IPS DF 6.9 (cell line): ENCODE measurements around the gene PXT1.
A peak's percentile ranks its signal among the peaks of the same experiment; 100 is the strongest.
"Not testable (repeated sequence)": the region's sequence is repeated elsewhere in the genome, so short reads cannot be mapped to it uniquely, and the experiment has no call there.

Source experiments
- DNase-seq: peaks from one replicate; pipeline ENCODE4 v3.0.0-alpha.2; 2013; ENCODE audit warnings: low read depth, low spot score
- H3K27ac ChIP-seq: one replicate; pipeline ENCODE4 v1.5.1; 2013; ENCODE audit warnings: low read length, control low read depth
- H3K27me3 ChIP-seq: 2 replicates; pipeline ENCODE4 v1.6.1; 2013; ENCODE audit warnings: mild to moderate bottlenecking, low read length; ENCODE audit not compliant: control insufficient read depth, insufficient read depth
- H3K36me3 ChIP-seq: 2 replicates; pipeline ENCODE4 v1.6.1; 2013; ENCODE audit warnings: low read length; ENCODE audit not compliant: control insufficient read depth, insufficient read depth
- H3K4me1 ChIP-seq: 2 replicates; pipeline ENCODE4 v1.6.1; 2013; ENCODE audit warnings: low read length; ENCODE audit not compliant: control insufficient read depth, insufficient read depth
- H3K4me3 ChIP-seq: 2 replicates; pipeline ENCODE4 v1.5.1; 2013; ENCODE audit warnings: mild to moderate bottlenecking, low read length
- H3K9me3 ChIP-seq: 2 replicates; pipeline ENCODE4 v1.6.1; 2013; ENCODE audit warnings: low read length, inconsistent platforms; ENCODE audit not compliant: control insufficient read depth, insufficient read depth
- WGBS: extraction: QIAGEN DNeasy Blood & Tissue Kit; methylation state at CpG from one replicate; pipeline ENCODE4 v1.1.7; 2013; ENCODE audit warnings: mixed read lengths, missing lambda C conversion rate; ENCODE audit not compliant: insufficient read length, insufficient coverage; 5-methylcytosine and 5-hydroxymethylcytosine counted together

PXT1 gene

DNA sequence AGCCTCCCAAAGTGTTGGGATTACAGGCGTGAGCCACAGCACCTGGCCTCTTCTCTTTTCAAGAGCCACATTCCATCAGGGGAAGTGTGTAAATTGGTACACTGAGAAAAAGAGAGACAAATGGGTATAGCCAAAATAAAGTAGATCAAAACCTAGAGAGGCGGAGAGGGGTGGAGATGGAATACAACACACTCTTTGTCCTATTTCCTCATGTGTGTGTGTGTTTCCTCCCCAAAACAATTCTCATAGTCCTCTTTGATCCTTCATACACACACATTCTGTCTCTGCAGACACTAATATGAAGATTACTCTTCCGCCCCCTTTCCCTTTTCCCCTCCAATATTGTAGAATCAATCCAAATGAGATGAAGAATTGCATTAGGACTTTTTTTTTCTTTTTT is 16.0 kb downstream of the PXT1 start:
- Histone ChIP-seq H3K27me3 (no peaks in the 10 kb centered on the region), H3K27ac (no peak overlapping the region), H3K9me3 (no peaks in the 10 kb centered on the region), H3K4me1 (no peaks in the 10 kb centered on the region), H3K4me3 (no peak overlapping the region), H3K36me3 (no peaks in the 10 kb centered on the region)
- no peak for DNase-seq
- WGBS = no CpG with 5 or more reads among the region's 3 CpGs

DNA sequence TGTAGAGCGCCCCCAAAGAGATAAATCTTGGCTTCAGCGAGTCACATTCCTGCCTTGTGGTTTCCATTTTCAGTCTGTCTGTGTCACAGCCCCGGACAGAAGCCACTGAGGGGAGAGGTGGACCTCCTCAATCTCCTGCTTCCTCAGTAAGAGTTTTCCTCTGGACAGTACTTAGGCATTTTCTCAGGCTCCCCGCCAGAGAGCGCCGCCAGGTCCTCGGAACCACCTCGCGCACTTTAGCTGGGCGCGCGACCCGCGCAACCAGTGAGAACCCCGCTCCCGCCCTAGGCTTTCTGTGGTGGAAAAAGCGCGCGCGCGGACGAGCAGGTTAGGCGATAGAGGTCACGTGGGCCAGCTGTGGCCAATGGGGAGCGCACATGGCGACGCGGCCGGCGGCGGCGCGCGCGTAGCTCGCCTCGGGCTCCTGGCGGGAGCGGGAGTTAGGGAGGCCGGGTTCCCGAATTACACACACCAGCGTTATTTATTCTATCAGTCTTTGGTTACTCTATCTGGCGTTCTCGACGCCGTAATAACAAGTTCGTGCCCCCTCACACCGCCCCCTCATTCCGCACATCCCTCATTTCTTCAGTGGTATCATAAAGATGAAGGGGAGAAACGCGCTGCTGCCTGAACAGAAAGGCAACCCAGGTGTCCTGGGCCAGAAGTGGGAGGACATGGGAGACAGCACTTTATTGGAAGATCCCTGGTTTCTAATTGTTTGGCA is 19.4 kb downstream of the PXT1 start:
- WGBS = no CpG with 5 or more reads among the region's 51 CpGs
- no peaks in the 10 kb centered on the region for H3K4me1 ChIP-seq
- no peak overlapping the region for H3K27ac ChIP-seq
- peak overlapping the region; percentile 50; the same call in 1 of the 2 replicates for H3K4me3 ChIP-seq
- H3K27me3 ChIP-seq = no peaks in the 10 kb centered on the region
- DNase-seq = peak; percentile 96
- no peaks in the 10 kb centered on the region for H3K36me3 ChIP-seq
- no peaks in the 10 kb centered on the region for H3K9me3 ChIP-seq

DNA sequence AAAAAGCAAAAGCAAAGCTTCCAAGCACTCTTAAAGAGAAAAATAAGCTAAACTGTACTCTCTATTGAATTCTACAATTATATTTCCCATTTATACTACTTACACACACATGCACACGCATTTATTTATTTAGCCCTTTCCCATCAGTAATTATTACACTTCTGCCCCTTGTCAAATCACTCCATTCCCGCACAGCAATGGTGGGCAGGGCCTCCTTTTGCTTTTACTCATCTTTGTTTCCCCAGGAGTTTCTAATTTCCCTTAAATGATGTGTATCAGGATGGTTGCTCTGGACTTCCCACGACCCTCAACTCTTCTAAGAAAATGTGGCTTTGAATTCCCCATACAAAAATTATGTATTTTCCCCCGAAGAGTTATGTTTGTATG is 19.9 kb downstream of the PXT1 start:
- Histone ChIP-seq H3K4me1 (no peaks in the 10 kb centered on the region), H3K9me3 (no peaks in the 10 kb centered on the region), H3K36me3 (no peaks in the 10 kb centered on the region), H3K27ac (no peak overlapping the region), H3K4me3 (no peak overlapping the region), H3K27me3 (no peaks in the 10 kb centered on the region)
- WGBS = 100% methylated on average over 1 of the region's 4 CpGs
- no peak for DNase-seq

DNA sequence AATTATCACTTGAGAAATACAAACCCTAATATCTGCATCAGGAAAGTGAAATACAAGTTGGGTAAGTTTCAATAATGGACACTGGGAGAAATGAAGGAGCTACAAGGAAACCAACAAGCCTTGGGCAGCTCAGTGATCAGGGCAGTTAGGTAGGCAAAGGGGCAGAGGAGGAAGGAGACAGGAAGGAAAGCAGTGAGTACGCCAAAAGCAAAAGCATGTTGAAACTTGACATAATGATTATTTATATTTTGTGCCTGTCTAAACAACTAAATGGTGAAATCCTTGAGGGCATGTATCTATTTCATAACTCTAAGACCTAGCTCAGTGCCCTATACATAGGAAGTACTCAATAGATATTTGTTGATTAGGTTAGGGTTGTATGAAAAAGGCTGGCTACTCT is 23.3 kb downstream of the PXT1 start:
- Histone ChIP-seq H3K4me3 (no peak overlapping the region), H3K27ac (no peak overlapping the region), H3K4me1 (no peaks in the 10 kb centered on the region), H3K9me3 (no peaks in the 10 kb centered on the region), H3K36me3 (no peaks in the 10 kb centered on the region), H3K27me3 (no peaks in the 10 kb centered on the region)
- WGBS = no CpG with 5 or more reads among the region's 1 CpG
- no peak for DNase-seq

DNA sequence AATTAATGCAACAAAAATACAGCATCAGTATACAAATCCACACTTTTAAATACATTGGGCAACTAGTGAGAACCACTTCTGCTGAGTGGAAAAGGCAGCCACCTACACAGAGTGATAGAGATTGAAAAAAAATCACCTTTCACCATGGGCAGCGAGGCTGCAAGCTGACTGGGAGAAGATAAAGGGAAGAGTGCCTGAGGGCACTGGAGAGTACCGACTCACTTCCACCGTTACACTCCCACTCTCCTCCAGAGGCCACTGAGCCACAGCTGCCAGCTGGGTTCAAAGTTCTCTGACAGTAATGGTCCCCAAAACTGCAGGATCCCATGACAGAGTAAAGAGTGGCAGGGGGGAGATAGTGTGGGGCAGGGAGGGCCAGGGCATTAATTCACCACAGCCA is 24.1 kb downstream of the PXT1 start:
- no peaks in the 10 kb centered on the region for H3K36me3 ChIP-seq
- no peaks in the 10 kb centered on the region for H3K9me3 ChIP-seq
- no peaks in the 10 kb centered on the region for H3K4me1 ChIP-seq
- H3K27ac ChIP-seq = no peak overlapping the region
- DNase-seq = no peak
- no CpG with 5 or more reads among the region's 3 CpGs for WGBS
- H3K4me3 ChIP-seq = no peak overlapping the region
- H3K27me3 ChIP-seq = no peaks in the 10 kb centered on the region

DNA sequence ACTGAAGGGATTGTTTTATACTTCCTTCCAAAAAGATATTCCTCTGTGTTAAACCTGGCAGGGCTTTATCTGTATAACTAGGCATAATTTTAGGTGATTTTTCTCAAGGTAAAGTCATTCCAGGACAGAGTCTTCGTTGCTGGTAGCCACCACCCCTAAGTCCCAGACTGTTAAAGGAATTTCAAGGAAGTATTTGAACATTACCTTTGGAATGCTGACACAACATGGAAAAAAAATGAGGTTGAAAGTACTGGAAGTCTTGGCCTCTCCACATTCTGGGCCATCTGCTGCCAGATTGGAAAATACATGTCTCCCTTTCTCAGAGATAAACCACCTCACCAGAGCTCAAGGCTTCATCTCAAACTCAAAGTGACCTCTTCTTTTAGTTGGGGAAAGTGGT is 28.2 kb downstream of the PXT1 start:
- no peak for DNase-seq
- Histone ChIP-seq H3K9me3 (no peaks in the 10 kb centered on the region), H3K27ac (no peak overlapping the region), H3K4me1 (no peaks in the 10 kb centered on the region), H3K4me3 (no peak overlapping the region), H3K36me3 (no peaks in the 10 kb centered on the region), H3K27me3 (no peaks in the 10 kb centered on the region)
- WGBS = no CpG with 5 or more reads among the region's 1 CpG

DNA sequence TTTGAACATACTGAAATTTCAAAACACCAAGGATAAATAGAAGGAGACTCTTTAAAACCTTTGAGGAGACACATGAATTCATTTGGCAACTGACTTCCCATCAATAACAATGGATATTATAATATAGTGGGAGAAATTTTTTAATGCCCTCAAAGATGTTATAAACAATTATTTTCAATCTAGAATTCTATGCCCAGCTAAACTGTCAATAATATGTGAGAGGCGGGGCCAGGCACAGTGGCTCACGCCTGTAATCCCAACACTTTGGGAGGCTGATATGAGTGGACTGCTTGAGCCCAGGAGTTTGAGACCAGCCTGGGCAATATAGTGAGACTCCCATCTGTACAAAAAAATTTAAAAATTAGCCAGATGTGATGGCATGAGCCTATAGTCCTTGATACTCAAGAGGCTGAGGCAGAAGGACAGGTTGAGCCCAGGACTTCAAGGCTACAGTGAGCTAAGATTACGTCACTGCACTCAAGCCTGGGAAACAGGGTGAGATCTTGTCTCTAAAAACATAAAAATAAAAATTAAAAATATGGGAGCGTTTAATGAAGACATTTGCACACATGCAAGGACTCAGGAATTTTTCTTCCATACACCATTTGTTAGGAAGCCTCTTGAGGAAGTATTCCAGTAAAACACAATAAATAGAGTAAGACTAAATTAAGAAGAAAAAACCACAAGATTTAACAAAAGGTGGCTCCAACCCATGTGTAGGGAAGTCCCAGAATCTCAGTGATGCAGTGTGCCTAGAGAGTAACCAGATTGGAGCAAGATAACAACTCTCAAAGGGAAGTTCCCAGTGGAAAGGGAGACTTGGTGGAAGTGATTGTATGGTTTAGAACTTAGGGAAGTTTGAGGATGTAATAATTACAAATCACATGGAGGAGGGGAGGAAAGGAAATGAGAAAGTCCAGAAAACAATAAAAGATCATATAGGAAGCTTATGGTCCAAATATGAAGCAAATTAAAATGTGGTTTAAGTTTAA is 28.9 kb downstream of the PXT1 start:
- Histone ChIP-seq H3K4me1 (no peaks in the 10 kb centered on the region), H3K27me3 (no peaks in the 10 kb centered on the region), H3K4me3 (no peak overlapping the region), H3K27ac (no peak overlapping the region), H3K36me3 (no peaks in the 10 kb centered on the region), H3K9me3 (no peaks in the 10 kb centered on the region)
- no peak for DNase-seq
- WGBS = no CpG with 5 or more reads among the region's 4 CpGs

DNA sequence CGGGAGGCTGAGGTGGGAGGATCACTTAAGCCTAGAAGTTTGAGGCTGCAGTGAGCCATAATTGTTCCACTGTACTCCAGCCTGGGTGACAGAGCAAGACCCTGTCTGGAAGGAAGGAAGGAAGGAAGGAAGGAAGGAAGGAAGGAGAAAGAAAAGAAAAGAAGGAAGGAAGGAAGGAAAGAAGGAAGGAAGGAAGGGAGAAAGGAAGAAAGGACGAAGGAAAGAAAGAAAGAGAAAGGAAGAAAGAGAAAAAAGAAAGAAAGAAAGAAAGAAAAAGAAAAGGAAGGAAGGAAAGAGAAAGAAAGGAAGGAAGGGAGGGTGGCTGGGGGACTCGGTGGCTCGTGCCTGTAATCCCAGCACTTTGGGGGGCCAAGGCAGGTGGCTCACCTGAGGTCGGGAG is 32.9 kb downstream of the PXT1 start:
- H3K4me1 ChIP-seq, H3K27me3 ChIP-seq, H3K27ac ChIP-seq, H3K4me3 ChIP-seq, H3K36me3 ChIP-seq, DNase-seq, H3K9me3 ChIP-seq: not testable (repeated sequence)
- no CpG with 5 or more reads among the region's 5 CpGs for WGBS

DNA sequence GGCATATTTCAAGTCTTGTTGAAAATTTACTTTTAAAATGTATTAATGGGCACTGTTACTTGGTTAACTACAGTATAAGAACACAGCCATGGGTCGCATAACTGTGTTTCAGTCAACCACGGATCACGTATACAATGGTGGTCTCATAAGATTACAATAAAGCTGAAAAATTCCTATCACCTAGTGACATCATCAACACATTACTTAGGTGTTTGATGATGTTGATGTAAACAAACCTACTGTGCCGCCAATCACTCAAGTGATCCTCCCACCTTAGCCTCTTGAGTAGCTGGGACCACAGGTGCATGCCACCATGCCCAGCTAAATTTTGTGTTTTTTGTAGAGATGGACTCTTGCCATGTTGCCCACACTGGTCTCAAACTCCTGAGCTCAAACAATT is 38.5 kb downstream of the PXT1 start:
- Histone ChIP-seq H3K4me1 (no peaks in the 10 kb centered on the region), H3K9me3 (no peaks in the 10 kb centered on the region), H3K27ac (no peak overlapping the region), H3K36me3 (no peaks in the 10 kb centered on the region), H3K27me3 (no peaks in the 10 kb centered on the region), H3K4me3 (no peak overlapping the region)
- DNase-seq = no peak
- WGBS = no CpG with 5 or more reads among the region's 4 CpGs

DNA sequence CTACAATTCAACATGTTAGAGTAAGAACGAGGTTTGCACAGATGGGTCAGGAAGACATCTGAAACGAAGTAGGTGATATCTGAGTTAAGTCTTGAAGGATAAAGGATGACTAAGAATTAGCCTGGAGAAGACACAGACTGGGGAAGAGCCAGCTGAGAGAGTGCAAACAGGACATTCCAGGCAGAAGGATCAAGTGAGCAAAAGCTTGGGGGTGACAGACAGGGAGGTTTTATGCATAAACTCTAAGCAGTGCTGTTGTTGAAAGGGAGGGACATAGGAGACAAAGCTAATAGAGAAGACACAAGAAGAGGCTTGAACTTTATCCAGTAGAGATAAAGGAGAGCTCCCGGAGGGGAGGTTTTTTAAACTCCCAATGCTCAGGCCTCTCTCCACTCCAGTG is 40.2 kb downstream of the PXT1 start:
- H3K27me3 ChIP-seq = no peaks in the 10 kb centered on the region
- no CpG with 5 or more reads among the region's 3 CpGs for WGBS
- no peak overlapping the region for H3K27ac ChIP-seq
- no peak overlapping the region for H3K4me3 ChIP-seq
- no peaks in the 10 kb centered on the region for H3K4me1 ChIP-seq
- DNase-seq = no peak
- H3K36me3 ChIP-seq = no peaks in the 10 kb centered on the region
- H3K9me3 ChIP-seq = no peaks in the 10 kb centered on the region
